A673 (cell line): ENCODE data around the gene HMCN2.

ENCODE experiments used
- EZH2 ChIP-seq: fragments of 200-600 bp; sonication (generic); IDR thresholded peaks from 2 replicates; pipeline ENCODE4 v1.6.1; 2017; ENCODE audit warnings: borderline replicate concordance, low read depth, mild to moderate bottlenecking, mixed read lengths, antibody characterized with exemption, low read length; ENCODE audit not compliant: poor library complexity, severe bottlenecking
- TF ChIP-seq, protein P1 (sequence below): fragments of 300-800, 200-600 bp; sonication (generic); conservative IDR thresholded peaks from 2 replicates; pipeline ENCODE4 v1.5.1; 2017; ENCODE audit warnings: low read depth, mild to moderate bottlenecking, antibody characterized with exemption, low read length, moderate library complexity, mixed read lengths

DNA sequence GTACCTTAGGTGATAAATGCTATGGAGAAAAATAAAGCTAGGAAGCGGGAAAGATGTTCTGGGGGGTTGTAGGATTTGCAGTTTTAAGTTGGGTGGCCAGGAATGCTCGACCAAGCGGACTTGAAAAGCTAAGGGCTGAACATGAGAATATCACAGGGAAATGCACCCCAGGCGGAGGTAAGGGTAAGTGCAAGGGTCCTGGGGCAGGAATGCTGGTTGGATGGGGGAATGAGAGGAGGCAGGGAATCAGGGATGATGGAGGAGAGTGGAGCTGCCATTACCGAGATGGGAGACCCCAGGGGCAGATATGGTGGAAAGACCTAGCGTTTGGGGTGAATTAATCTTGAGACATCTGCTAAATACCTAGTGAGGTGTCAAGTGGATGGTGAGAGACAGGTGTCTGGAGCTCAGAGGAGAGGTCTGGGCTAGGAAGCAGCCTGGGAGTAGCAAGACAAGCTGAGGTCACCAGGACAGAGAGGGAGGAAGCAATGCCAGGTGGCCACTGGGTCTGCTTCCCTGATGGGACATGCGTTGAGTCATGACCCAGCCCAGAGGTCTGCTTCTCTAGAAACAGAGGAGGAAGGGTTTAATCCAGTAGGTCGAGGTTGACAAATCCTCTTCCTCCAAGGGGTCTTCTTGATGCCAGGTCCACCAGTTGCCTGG lies 101.5 kb downstream of the HMCN2 start:
- TF ChIP-seq EZH2: no peak
- TF ChIP-seq, protein P1, sequence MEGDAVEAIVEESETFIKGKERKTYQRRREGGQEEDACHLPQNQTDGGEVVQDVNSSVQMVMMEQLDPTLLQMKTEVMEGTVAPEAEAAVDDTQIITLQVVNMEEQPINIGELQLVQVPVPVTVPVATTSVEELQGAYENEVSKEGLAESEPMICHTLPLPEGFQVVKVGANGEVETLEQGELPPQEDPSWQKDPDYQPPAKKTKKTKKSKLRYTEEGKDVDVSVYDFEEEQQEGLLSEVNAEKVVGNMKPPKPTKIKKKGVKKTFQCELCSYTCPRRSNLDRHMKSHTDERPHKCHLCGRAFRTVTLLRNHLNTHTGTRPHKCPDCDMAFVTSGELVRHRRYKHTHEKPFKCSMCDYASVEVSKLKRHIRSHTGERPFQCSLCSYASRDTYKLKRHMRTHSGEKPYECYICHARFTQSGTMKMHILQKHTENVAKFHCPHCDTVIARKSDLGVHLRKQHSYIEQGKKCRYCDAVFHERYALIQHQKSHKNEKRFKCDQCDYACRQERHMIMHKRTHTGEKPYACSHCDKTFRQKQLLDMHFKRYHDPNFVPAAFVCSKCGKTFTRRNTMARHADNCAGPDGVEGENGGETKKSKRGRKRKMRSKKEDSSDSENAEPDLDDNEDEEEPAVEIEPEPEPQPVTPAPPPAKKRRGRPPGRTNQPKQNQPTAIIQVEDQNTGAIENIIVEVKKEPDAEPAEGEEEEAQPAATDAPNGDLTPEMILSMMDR: no peak
